Ishikawa (cell line): ENCODE data around the gene SPAG8.

Source experiments
- CEBPB ChIP-seq: IDR thresholded peaks from 2 replicates; pipeline ENCODE4 v1.6.1; 2012
- CREB1 ChIP-seq: IDR thresholded peaks from 2 replicates; pipeline ENCODE4 v1.6.1; 2012; ENCODE audit warnings: low read depth
- EGR1 ChIP-seq: IDR thresholded peaks from 2 replicates; pipeline ENCODE4 v1.6.1; 2012
- EP300 ChIP-seq: IDR thresholded peaks from 2 replicates; pipeline ENCODE4 v1.6.1; 2012; ENCODE audit warnings: borderline replicate concordance
- FOXM1 ChIP-seq: IDR thresholded peaks from 2 replicates; pipeline ENCODE4 v1.6.1; 2012; ENCODE audit warnings: low read depth, borderline replicate concordance
- NFIC ChIP-seq: IDR thresholded peaks from 2 replicates; pipeline ENCODE4 v1.6.1; 2012
- RAD21 ChIP-seq: IDR thresholded peaks from 2 replicates; pipeline ENCODE4 v1.6.1; 2012; ENCODE audit warnings: low read depth
- TAF1 ChIP-seq: IDR thresholded peaks from 2 replicates; pipeline ENCODE4 v1.6.1; 2012; ENCODE audit warnings: low read depth, mild to moderate bottlenecking
- TCF12 ChIP-seq: IDR thresholded peaks from 2 replicates; pipeline ENCODE4 v1.6.1; 2012; ENCODE audit warnings: low read depth
- TEAD4 ChIP-seq: IDR thresholded peaks from 2 replicates; pipeline ENCODE4 v1.6.1; 2012
- YY1 ChIP-seq: IDR thresholded peaks from 2 replicates; pipeline ENCODE4 v1.6.1; 2012; ENCODE audit warnings: low read depth
- ZBTB7A ChIP-seq: IDR thresholded peaks from 2 replicates; pipeline ENCODE4 v1.6.1; 2012; ENCODE audit warnings: low read depth
- TF ChIP-seq, protein P1 (sequence below): IDR thresholded peaks from 2 replicates; pipeline ENCODE4 v1.6.1; 2012
- TF ChIP-seq, protein P2 (sequence below): IDR thresholded peaks from 2 replicates; pipeline ENCODE4 v1.6.1; 2012
- TF ChIP-seq, protein P3 (sequence below): IDR thresholded peaks from 2 replicates; pipeline ENCODE4 v1.6.1; 2012; ENCODE audit warnings: low read depth, mild to moderate bottlenecking

Gene SPAG8

DNA sequence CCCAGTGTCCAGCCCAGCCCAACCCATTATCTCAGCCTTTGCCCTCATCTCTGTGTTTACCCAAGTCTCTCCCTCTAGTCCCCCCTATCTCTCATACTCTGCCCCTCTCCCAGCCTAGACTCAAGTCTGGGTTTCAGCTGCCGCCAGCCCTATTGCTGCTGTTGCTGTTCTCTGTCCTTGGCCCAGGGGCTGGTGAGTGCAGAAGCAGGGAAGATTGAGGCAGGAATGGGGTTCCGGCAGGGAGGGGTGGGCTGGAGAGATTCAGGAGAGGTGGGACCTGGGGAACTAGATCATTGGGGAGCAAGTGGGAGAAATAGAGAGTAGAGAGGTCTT lies 17.7 kb upstream of the SPAG8 start:
- TF ChIP-seq, protein P1, sequence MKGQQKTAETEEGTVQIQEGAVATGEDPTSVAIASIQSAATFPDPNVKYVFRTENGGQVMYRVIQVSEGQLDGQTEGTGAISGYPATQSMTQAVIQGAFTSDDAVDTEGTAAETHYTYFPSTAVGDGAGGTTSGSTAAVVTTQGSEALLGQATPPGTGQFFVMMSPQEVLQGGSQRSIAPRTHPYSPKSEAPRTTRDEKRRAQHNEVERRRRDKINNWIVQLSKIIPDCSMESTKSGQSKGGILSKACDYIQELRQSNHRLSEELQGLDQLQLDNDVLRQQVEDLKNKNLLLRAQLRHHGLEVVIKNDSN, result no peak
- TF ChIP-seq, protein P2, sequence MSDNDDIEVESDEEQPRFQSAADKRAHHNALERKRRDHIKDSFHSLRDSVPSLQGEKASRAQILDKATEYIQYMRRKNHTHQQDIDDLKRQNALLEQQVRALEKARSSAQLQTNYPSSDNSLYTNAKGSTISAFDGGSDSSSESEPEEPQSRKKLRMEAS, result no peak
- TF ChIP-seq NFIC, result no peak
- TF ChIP-seq TAF1, result no peak
- no peak for TF ChIP-seq FOXM1
- no peak for TF ChIP-seq TCF12
- TF ChIP-seq, protein P3, sequence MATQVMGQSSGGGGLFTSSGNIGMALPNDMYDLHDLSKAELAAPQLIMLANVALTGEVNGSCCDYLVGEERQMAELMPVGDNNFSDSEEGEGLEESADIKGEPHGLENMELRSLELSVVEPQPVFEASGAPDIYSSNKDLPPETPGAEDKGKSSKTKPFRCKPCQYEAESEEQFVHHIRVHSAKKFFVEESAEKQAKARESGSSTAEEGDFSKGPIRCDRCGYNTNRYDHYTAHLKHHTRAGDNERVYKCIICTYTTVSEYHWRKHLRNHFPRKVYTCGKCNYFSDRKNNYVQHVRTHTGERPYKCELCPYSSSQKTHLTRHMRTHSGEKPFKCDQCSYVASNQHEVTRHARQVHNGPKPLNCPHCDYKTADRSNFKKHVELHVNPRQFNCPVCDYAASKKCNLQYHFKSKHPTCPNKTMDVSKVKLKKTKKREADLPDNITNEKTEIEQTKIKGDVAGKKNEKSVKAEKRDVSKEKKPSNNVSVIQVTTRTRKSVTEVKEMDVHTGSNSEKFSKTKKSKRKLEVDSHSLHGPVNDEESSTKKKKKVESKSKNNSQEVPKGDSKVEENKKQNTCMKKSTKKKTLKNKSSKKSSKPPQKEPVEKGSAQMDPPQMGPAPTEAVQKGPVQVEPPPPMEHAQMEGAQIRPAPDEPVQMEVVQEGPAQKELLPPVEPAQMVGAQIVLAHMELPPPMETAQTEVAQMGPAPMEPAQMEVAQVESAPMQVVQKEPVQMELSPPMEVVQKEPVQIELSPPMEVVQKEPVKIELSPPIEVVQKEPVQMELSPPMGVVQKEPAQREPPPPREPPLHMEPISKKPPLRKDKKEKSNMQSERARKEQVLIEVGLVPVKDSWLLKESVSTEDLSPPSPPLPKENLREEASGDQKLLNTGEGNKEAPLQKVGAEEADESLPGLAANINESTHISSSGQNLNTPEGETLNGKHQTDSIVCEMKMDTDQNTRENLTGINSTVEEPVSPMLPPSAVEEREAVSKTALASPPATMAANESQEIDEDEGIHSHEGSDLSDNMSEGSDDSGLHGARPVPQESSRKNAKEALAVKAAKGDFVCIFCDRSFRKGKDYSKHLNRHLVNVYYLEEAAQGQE, result no peak
- TF ChIP-seq RAD21, result no peak
- TF ChIP-seq EP300, result no peak
- TF ChIP-seq CREB1, result no peak
- TF ChIP-seq EGR1, result no peak
- no peak for TF ChIP-seq TEAD4
- no peak for TF ChIP-seq YY1
- no peak for TF ChIP-seq CEBPB
- TF ChIP-seq ZBTB7A, result no peak

DNA sequence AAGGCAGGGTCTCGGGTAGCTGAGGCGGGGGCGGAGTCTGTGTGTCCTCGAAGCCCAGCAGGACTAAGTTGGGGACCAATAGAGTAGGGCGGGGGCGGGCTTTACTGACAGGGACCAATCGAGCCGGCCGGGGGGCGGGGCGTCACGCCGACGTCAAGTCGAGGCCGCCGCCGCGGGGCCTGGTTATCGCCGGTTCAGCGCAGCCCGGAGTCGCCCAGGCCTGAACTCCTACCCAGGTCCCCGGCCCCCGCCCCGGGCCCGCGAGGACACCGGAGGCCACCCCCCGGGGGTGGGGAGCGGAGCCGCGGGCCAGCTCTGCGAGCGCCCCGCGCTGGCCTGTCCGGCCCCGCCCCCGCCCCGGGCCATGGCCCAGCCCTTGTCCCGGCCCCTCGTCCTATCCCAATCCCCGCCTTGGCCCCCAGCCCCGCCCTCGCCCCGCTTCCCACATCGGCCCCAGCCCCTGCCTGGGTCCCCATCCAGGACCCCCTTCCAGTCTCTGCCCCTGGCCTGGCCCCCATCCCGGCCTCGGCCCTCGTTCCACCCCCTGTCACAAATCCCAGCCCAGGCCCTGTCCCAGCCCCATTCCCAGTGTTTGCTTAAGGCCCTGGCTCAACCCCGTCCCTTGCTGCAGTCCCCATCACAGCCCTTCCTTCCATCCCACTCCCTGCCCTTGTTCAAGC lies 17.2 kb upstream of the SPAG8 start, which contains the start of gene TMEM8B:
Gene TMEM8B, plus strand, starts transcription at position 145 of the 680 bp plus-strand sequence. Its CDS starts 220 bp downstream, at position 365.
- TF ChIP-seq YY1, result no peak
- peak; percentile 57; the same call in 1 of the 2 replicates for TF ChIP-seq CREB1
- TF ChIP-seq ZBTB7A, result peak; percentile 88; the same call in 1 of the 2 replicates

DNA sequence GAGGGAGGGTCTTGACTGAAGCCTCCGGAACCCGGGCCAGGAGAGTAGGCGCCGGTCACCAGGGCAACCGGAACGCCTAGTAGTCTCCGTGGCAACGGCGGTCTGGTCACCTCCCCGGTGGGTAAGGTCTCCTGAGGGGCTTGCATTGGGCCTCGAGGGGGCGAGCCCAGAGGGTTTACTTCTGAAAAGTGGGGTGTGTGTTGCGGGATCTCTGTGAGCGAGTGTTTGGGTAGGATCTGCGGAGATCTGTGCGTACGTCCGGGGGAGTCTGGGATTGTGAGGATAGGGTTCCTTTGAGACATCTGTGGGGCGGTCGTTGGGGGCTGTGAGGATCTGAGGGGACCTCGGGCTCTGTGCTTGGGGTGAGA lies 16.6 kb upstream of the SPAG8 start, which contains the start of gene FAM221B:
Gene FAM221B, minus strand, starts transcription at position 17 of the 368 bp plus-strand sequence. CDS start 2,571 bp downstream, outside the sequence.
- TF ChIP-seq YY1, result no peak
- TF ChIP-seq ZBTB7A, result 0 out of 2 replicates have a peak, but pooled peaks have one; percentile 39
- no peak for TF ChIP-seq NFIC

DNA sequence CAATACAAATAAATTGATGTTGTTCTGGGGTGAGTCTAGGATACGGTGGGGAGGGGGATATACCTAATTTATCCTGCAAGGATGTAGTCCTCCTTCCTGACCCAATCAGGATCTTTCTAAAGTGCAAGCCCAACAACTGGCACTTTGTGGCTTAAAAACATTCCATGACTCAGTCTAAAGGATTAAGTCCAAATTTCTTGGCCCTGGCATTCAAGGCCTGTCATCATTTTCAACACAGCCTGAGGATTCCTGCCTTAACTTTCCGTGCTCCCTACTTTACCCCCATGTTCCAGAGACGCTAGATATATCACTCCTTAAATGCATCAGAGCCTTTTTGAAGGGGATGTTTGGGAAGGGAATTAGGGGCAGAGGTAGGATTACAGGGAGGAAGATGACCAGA lies 15.4 kb upstream of the SPAG8 start:
- TF ChIP-seq ZBTB7A (no peak), FOXM1 (no peak), YY1 (no peak), EP300 (no peak), EGR1 (no peak)
- TF ChIP-seq, protein P1, result no peak

DNA sequence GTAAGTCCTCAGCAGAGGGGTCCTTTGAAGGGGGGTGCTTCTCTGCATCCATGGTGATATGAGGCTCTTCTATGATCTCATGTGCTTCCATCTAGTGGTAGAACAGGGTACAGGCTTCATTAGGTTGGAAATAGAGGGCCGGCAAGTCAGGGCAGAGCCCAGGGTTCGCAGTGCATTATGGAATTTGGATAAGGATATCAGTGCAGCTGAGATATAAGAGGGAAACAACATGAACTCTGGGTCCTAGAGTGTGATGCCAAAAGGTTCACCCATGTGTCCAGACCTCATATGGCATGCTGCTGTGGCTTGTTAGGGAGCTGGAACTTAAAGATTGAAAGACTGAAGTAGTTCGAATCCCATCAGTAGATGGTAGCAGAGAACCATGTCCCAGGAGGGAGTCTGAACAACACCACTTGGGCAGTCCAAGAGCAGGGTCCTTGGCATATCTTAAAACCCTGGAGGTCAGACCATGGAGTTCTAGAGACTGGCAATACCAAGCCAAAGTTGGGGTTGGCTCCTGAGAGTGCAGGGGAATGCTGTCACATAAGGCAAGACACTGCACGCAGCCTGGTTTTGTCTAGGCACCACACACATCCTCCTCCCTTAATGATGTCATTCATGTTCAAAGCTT lies 14.1 kb upstream of the SPAG8 start:
- no peak for TF ChIP-seq NFIC
- TF ChIP-seq RAD21, result peak; percentile 36
- TF ChIP-seq CEBPB, result no peak
- TF ChIP-seq, protein P2, result no peak
- TF ChIP-seq TCF12, result no peak
- TF ChIP-seq CREB1, result no peak

DNA sequence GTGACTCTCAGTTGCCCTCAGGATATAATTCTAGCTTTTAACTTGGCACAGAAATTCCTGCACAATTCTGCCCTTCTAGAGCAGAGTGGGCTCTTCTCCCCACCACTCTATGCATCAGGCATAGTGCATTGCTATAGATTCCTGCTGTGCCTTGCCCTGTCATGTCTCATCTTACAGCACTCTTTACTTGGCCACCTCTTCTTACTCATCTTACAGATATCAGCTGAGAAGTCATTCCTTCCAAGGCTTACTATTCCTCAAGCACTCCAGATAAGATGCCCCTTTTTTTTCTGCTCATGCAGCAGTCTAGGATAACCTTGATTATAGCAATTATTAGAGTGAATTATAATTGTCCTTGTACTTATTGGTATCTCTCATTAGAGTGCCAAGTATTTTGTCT lies 10.9 kb upstream of the SPAG8 start:
- TF ChIP-seq TAF1 (no peak), EGR1 (no peak), FOXM1 (no peak), TEAD4 (no peak)
- TF ChIP-seq, protein P3, result no peak
- TF ChIP-seq, protein P1, result no peak
